ENCODE data around the gene SHBG. TPM values are rescaled to one million over a fixed set of nuclear protein-coding genes. Genes with fewer than 3 reads are reported as not detected.
"Not testable (repeated sequence)": the region's sequence is repeated elsewhere in the genome, so short reads cannot be mapped to it uniquely, and the experiment has no call there.

The SHBG gene
- total RNA-seq, 4 donors from 2014 or later, result not detected

GRCh38 chr17:7633093-7633492 is 3.2 kb downstream of the SHBG start:
- H3K27me3 ChIP-seq, result no peaks in the 10 kb centered on the region
- DNase-seq, result no peak
- intact Hi-C loops (cut with DNase I), result no loop called here
- no peaks in the 10 kb centered on the region for H3K36me3 ChIP-seq
- no peak overlapping the region for H3K4me3 ChIP-seq
- TF ChIP-seq CTCF (IDR thresholded peaks at IDR 0.05) (no peak), POLR2A (IDR thresholded peaks at IDR 0.05) (no peak)
- 86 to 100% methylated on average over 2 of the region's 2 CpGs for WGBS, 2 donors
- H3K4me1 ChIP-seq, result peaks cover 0 to 3% (median 2%) of the 10 kb centered on the region in 3 donors
- H3K9me3 ChIP-seq, result no peaks in the 10 kb centered on the region
- H3K27ac ChIP-seq, result no peak overlapping the region

- no peak overlapping the region for H3K4me3 ChIP-seq
- intact Hi-C loops (cut with DNase I), result no loop called here
- no peak for DNase-seq
- no peaks in the 10 kb centered on the region for H3K4me1 ChIP-seq
- no peaks in the 10 kb centered on the region for H3K27me3 ChIP-seq
- H3K9me3 ChIP-seq, result no peaks in the 10 kb centered on the region
- TF ChIP-seq POLR2A (IDR thresholded peaks at IDR 0.05) (no peak), CTCF (IDR thresholded peaks at IDR 0.05) (peak in 4 of 6 experiments; percentile 8 to 41 (median 15))
- WGBS, 2 donors, result 13 to 48% methylated on average over 3 to 5 of the region's 5 CpGs
- H3K27ac ChIP-seq, result no peak overlapping the region
- H3K36me3 ChIP-seq, result no peaks in the 10 kb centered on the region
Measured at GRCh38 chr17:7634384-7634783, 4.4 kb downstream of the SHBG start.

- no peak for DNase-seq
- 62 to 65% methylated on average over 5 of the region's 5 CpGs for WGBS, 2 donors
- H3K27ac ChIP-seq, result no peak overlapping the region
- no peaks in the 10 kb centered on the region for H3K27me3 ChIP-seq
- no peaks in the 10 kb centered on the region for H3K36me3 ChIP-seq
- no peaks in the 10 kb centered on the region for H3K4me1 ChIP-seq
- H3K9me3 ChIP-seq, result no peaks in the 10 kb centered on the region
- no peak overlapping the region for H3K4me3 ChIP-seq
- intact Hi-C loops (cut with DNase I), result no loop called here
- no peak for TF ChIP-seq CTCF (IDR thresholded peaks at IDR 0.05)
- no peak for TF ChIP-seq POLR2A (IDR thresholded peaks at IDR 0.05)
Measured at GRCh38 chr17:7636163-7636562, 6.2 kb downstream of the SHBG start.

GRCh38 chr17:7640783-7641182 is 10.8 kb downstream of the SHBG start:
- Histone ChIP-seq H3K27ac (no peak overlapping the region), H3K4me1 (no peaks in the 10 kb centered on the region), H3K27me3 (peaks cover 0 to 8% (median 0%) of the 10 kb centered on the region in 4 donors), H3K36me3 (no peaks in the 10 kb centered on the region), H3K4me3 (no peak overlapping the region), H3K9me3 (no peaks in the 10 kb centered on the region)
- 91 to 93% methylated on average over 3 to 13 of the region's 26 CpGs for WGBS, 2 donors
- intact Hi-C loops (cut with DNase I), result no loop called here
- TF ChIP-seq CTCF (IDR thresholded peaks at IDR 0.05) (no peak), POLR2A (IDR thresholded peaks at IDR 0.05) (no peak)
- no peak for DNase-seq

- WGBS, 2 donors, result 51 to 55% methylated on average over 5 to 6 of the region's 7 CpGs
- H3K4me1 ChIP-seq; intact Hi-C loops (cut with DNase I); H3K9me3 ChIP-seq; DNase-seq; H3K27ac ChIP-seq; H3K36me3 ChIP-seq; H3K27me3 ChIP-seq; H3K4me3 ChIP-seq: not testable (repeated sequence)
Measured at GRCh38 chr17:7641635-7642034, 11.7 kb downstream of the SHBG start.

- 61 to 84% methylated on average over 4 of the region's 4 CpGs for WGBS, 2 donors
- Histone ChIP-seq H3K9me3 (no peaks in the 10 kb centered on the region), H3K27me3 (peaks cover 0 to 20% (median 0%) of the 10 kb centered on the region in 4 donors), H3K27ac (no peak overlapping the region), H3K4me1 (no peaks in the 10 kb centered on the region), H3K36me3 (no peaks in the 10 kb centered on the region), H3K4me3 (no peak overlapping the region)
- no peak for TF ChIP-seq CTCF (IDR thresholded peaks at IDR 0.05)
- TF ChIP-seq POLR2A (IDR thresholded peaks at IDR 0.05), result no peak
- intact Hi-C loops (cut with DNase I), result no loop called here
- DNase-seq, result no peak
Measured at GRCh38 chr17:7644775-7645174, 14.8 kb downstream of the SHBG start.

Data from esophagus squamous epithelium (tissue), 5 donors.